Heart right ventricle (tissue), 16 donors: ENCODE data around the gene FAM72C. TPM values are rescaled to one million over a fixed set of nuclear protein-coding genes. Genes with fewer than 3 reads are reported as not detected.
A peak's percentile ranks its signal among the peaks of the same experiment; 100 is the strongest.
"Not testable (repeated sequence)": the region's sequence is repeated elsewhere in the genome, so short reads cannot be mapped to it uniquely, and the experiment has no call there.

Experiments used
- ATAC-seq, 8 donors: fragments of 200-7000 bp; cut with Tn5 transposase; one replicate each; pipeline ENCODE4 v1.9.1; 2020; ENCODE audit warnings: mild to moderate bottlenecking in 8 of 8, moderate library complexity in 8 of 8, moderate number of reproducible peaks in 1 of 8
- DNase-seq, 2 donors: peaks; one replicate each; pipeline ENCODE4 v3.0.0-alpha.2; 2020
- H3K27ac ChIP-seq, 10 donors: fragments of 200-600 bp; sonication (generic) in 2 of 10; one replicate each; pipeline versions ENCODE4 v1.5.0 to v1.8.0; 2020 to 2022; ENCODE audit warnings: mild to moderate bottlenecking in 3 of 10
- H3K27me3 ChIP-seq, 7 donors: fragments of 200-600 bp; one replicate each; pipeline ENCODE4 v1.8.0; 2021 to 2022; ENCODE audit warnings: mild to moderate bottlenecking in 2 of 7
- H3K36me3 ChIP-seq, 9 donors: fragments of 200-600 bp; sonication (generic) in 1 of 9; one replicate each; pipeline versions ENCODE4 v1.5.0 to v1.8.0; 2020 to 2022; ENCODE audit warnings: mild to moderate bottlenecking in 2 of 9
- H3K4me1 ChIP-seq, 9 donors: fragments of 200-600 bp; sonication (generic) in 1 of 9; one replicate each; pipeline versions ENCODE4 v1.5.0 to v1.8.0; 2020 to 2022; ENCODE audit warnings: mild to moderate bottlenecking in 4 of 9
- H3K4me3 ChIP-seq, 10 donors: fragments of 200-600 bp; sonication (generic) in 2 of 10; one replicate each; pipeline versions ENCODE4 v1.5.0 to v1.8.0; 2020 to 2022; ENCODE audit warnings: mild to moderate bottlenecking in 7 of 10, moderate library complexity in 2 of 10
- H3K9me3 ChIP-seq, 11 donors: fragments of 200-600 bp in 10 of 11; sonication (generic) in 2 of 11; one replicate each; pipeline versions ENCODE4 v1.5.0 to v1.8.0; 2013 to 2022; ENCODE audit warnings: mild to moderate bottlenecking in 2 of 11, control low read depth in 1 of 11, moderate library complexity in 1 of 11
- WGBS, 2 donors: extraction: QIAGEN DNeasy Blood & Tissue Kit; methylation state at CpG; one replicate each; pipeline ENCODE4 v1.1.7; 2013; ENCODE audit warnings: inconsistent platforms in 1 of 2; 5-methylcytosine and 5-hydroxymethylcytosine counted together
- intact Hi-C, 10 donors: fragments of 100-400 bp; cut with DNase I; formaldehyde crosslinking; loops; one replicate each; pipeline versions ENCODE4 v1.11.1 to v1.14.2; 2022
- long read RNA-seq, 3 donors: library from polyadenylated mRNA; unstranded; transcript quantifications; one replicate each; pipeline ENCODE4 v2.0.0, GENCODE V29; 2020 to 2021
- polyA plus RNA-seq, 2 donors: library from polyadenylated mRNA; stranded (reverse); fragments of 200-250 nt; gene quantifications; one replicate each; pipeline ENCODE4 v1.2.3, GENCODE V29; 2013
- total RNA-seq, 10 donors: library from RNA; stranded (reverse); fragmentation: NEBNext Ultra II Directional in 3 of 10; extraction: Animal tissue kit (Norgen Biotek cat#: 25700) in 3 of 10; gene quantifications; one replicate each; pipeline versions ENCODE4 v1.2.1 to v1.2.4, GENCODE V29; 2021 to 2023
- donor health status: Arrhythmogenic right ventricular cardiomyopathy.
- donor health status: ischemic (EF 13 %, LVEDD 7.1; RV severe dilation, severe dysfunction).
- donor health status: healthy with polysubstance abuse.
- donor health status: DM: no; HTN: yes; CAD: no.
- donor health status: DM: no; HTN: no; CAD: no.
- donor health status: ischemic (EF 25% LVEDD 6.9; RV normal size, moderate dysfunction).
- donor health status: ischemic (EF 25% LVEDD 5.7; RV mildly dilated, moderate dysfunction).
- donor health status: healthy.
- donor health status: DM: yes; HTN: yes; CAD: no.
- donor health status: Ischemic cardiomyopathy.
- donor health status: ischemic (EF 35%, LVEDD 5.7; RV mildly dilated, moderate dysfunction).
- donor health status: nonischemic (EF 11% LVEDD 7.7; RV severe dilation, severe dysfunction).
- donor health status: DM: yes; HTN: yes; CAD: no.
- donor health status: PGD.
- donor health status: ischemic (EF 29% LVEDD 5.4; RV normal size, mild dysfunction).
- donor health status: nonischemic (EF 23%, LVEDD 6.1; RV moderate dilation, normal function).

FAM72C gene
- total RNA-seq (under 1 TPM in 4 of 10 donors, not detected in 6; 0.15 to 0.37 (median 0.23) TPM), polyA plus RNA-seq (not detected)
- long read RNA-seq, donor 1, result 0 reads
- long read RNA-seq, donor 2, partial matches to known transcripts, result 0 of 1 reads
- long read RNA-seq, donor 2, other reads (novel, unspliced or antisense), result 1 of 1 reads
- long read RNA-seq, donor 3, result 0 reads

DNA sequence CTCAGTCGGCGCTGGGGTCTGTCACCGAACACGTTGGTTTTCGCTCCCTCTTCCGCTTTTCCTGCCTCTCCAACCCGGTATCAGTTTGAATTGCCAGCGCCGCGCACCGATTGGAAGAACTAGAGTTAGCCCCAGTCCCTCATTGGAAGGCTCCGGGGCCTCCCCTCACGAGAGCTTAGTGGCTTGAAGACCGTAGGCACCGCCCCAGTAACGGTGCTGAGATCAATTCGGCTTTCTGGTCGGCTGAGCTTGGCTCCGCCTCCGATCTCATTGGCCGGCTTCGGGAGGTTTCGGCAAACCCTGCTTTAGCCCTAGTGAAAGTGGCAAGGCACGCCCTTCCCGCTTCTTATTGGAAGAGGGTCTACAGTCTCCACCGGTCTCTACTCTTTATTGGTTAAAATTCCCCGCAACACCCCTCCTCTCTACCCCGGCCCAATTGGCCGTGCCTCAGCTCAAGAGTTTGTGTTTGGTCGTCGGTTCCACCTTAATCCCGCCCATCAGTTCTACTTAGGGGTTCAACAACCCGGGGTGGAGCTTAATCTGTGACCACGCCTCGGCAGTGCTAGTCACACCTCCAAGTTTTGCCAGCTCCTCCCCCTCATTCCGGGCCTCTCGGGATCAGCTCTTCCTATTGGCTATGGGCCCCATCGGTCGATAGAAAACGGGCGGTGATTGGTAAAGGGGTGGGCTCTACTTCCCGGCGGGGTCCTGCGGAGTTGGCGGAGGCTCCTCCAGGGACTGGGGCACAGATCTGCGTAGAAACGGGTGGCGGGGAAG lies at the start of gene FAM72C:
FAM72C (minus strand) TSS at position 63 of the 777 bp plus-strand sequence. CDS start 845 bp downstream, outside the sequence.
- H3K4me1 ChIP-seq, H3K4me3 ChIP-seq, DNase-seq, H3K27ac ChIP-seq, H3K27me3 ChIP-seq, intact Hi-C loops, H3K36me3 ChIP-seq, H3K9me3 ChIP-seq: not testable (repeated sequence)
- ATAC-seq, result peak; percentile 86 to 96 (median 90)
- WGBS, 2 donors, result no CpG with 5 or more reads among the region's 48 CpGs

DNA sequence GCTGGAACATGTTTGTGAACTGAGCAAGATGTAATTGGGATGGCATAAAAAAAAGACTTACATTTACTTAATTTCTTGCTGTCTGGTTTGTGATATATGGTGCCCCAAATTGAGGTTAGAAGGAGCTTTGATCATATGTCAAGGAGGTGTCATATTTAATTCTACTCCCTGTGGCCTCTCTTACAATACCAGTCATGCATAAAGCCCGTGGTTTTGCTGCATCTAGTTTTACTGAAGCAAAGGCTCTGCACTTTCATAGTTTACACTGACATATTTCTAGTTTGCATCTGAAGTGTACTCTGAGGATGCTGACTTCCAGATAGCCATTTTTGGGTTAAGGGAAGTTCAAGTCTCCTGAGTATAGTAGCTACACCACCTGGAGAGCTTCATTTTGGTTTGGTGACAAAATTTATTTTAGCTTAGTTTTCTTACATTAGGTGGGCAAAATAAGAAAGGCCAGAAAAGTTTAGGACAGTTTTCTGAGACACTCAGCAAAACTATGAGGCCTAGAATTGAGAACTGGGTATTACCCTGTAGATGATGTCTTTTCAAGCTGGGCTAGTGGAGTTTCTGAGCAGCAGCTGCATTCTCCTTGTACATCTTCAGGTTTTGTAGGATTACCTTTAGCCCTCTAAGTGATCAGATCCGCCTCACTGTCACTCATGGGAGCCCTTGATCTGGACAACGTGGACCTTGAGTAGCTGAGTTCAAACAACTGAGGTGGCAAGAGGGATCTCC lies 48.4 kb upstream of the FAM72C start:
- H3K4me1 ChIP-seq, H3K27me3 ChIP-seq, H3K4me3 ChIP-seq, intact Hi-C loops, H3K36me3 ChIP-seq, DNase-seq, H3K27ac ChIP-seq, H3K9me3 ChIP-seq, ATAC-seq: not testable (repeated sequence)
- no CpG with 5 or more reads among the region's 3 CpGs for WGBS, 2 donors

DNA sequence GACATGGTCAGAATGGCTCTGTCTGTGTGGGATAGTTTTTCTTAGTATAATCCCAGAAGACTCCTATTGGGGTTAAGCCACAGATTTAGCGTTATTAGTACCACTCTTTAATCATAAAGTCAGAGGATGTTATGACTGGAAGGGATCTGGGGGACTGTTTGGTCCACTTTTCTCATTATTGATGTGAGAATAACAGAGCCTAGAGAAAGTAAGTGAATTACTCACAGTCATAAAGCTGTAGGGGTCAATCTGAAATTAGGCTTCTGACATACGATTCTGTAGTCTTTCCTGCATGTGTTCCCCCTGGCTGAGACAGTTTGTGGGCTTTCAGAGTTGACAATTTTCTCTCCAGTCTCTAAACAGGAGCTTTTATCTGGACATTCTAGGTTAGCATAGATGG lies 47.3 kb upstream of the FAM72C start:
- ATAC-seq, H3K36me3 ChIP-seq, DNase-seq, intact Hi-C loops, H3K4me1 ChIP-seq, H3K4me3 ChIP-seq, H3K27ac ChIP-seq, H3K27me3 ChIP-seq, H3K9me3 ChIP-seq: not testable (repeated sequence)
- WGBS, 2 donors, result no CpG with 5 or more reads among the region's 2 CpGs

DNA sequence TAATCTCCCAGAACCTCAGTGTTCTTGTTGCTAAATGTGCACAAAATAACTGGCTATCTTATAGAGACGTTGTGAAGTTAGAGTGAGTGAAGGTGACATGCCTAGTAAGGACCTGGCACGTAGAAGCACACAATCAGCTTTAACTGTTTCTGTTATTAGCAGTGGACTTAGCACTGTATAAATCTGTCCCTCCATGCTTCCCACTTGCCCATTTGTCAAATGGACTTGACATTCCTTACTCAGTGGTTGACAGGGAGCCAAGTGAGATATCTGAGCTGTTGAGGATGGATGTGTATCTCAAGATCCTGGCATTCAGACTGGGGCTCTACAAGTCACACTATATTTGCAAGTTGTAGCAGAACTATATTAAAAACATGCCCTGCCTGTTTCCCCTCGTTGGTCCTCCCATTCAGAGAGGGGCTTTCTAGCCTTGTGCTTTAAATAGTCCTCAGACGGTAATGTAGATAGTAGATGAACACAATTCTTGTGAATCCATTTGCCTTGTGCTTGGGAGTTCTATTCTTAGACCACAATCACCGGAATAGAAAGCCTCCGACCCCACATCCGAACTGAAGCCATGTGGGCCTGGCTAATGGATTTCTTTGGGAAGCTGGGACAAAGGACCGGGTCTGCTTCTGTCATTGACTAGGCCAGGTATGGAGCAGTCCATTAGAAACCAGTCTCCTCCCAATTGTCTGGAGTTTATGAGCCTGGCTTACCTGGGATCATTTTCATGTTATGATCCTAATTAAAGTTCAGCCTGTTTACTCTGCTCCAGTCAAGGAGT lies 43.6 kb upstream of the FAM72C start:
- H3K4me1 ChIP-seq, H3K27me3 ChIP-seq, intact Hi-C loops, H3K36me3 ChIP-seq, H3K9me3 ChIP-seq, H3K27ac ChIP-seq, DNase-seq, H3K4me3 ChIP-seq: not testable (repeated sequence)
- 14 to 21% methylated on average over 2 to 3 of the region's 8 CpGs for WGBS, 2 donors
- ATAC-seq, result peak; percentile 68 to 92 (median 79)

DNA sequence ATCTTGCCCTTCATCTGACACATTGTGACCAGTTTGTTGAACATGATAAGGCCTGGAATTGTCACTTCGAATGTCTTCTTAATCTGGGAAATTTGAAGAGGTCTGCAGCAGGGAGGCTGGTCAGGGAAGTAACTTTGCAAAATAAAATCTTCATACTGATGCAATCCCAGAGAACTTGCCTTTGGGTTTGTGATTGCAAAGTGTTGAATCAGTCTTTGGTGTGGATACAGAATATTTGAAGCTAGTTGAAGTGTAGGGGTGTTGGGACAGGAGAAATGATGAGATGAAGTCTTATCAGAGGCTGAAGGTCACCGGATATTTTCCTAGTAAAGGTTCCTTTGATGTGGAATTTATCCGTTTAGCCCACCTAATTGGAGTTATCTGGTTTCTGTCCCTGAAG lies 42.7 kb upstream of the FAM72C start:
- no CpG with 5 or more reads among the region's 3 CpGs for WGBS, 2 donors
- intact Hi-C loops, ATAC-seq, H3K4me3 ChIP-seq, H3K9me3 ChIP-seq, H3K27ac ChIP-seq, DNase-seq, H3K36me3 ChIP-seq, H3K4me1 ChIP-seq, H3K27me3 ChIP-seq: not testable (repeated sequence)

DNA sequence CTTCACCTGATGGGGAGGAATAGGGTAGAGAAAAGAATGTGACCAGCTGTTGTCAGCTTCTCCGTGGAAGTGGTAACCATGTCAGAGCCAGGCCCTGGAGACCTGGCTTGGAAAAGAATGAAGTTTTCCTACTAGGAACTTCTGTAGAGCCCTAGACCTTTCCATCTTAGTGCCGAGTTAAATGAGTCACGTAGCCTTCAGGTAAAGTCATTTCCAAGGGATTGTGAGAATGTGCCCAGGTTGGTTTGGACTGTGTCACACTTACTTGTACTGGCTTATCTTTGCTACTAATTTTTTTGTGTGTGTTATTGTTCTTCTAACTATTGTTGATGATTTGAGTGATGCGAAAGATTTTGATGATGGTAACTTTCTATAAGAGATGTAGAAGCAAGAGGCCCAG lies 42.3 kb upstream of the FAM72C start:
- H3K4me3 ChIP-seq, H3K27me3 ChIP-seq, DNase-seq, ATAC-seq, intact Hi-C loops, H3K27ac ChIP-seq, H3K9me3 ChIP-seq, H3K4me1 ChIP-seq, H3K36me3 ChIP-seq: not testable (repeated sequence)
- WGBS, 2 donors, result no CpG with 5 or more reads among the region's 4 CpGs

DNA sequence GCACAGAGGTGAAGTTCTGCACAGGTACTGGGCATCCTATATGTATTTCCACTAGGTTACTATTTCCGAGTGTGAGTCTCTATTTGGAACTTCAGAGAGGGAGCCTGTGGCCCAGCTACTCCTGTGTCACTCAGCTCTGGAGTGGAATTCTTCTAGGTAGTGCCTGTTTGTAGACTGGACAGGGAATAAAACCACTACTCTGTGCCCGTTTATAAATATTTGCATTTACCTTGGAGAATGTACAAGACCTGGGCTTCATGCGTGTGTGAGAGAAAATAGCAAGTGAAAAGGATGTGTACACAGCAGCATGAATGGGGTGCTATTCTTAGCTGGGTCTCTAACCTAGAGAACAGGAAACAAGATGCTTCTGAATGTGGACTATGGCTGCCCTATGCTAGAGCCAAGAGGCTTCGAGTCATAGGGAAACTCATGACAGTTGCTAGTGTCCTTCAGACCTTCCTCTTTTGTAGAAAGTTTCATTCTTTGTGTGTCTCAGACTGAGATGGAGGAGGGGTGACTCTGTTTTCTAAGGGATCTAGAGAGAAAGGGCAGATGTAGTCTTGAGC lies 40.5 kb upstream of the FAM72C start:
- H3K27ac ChIP-seq, intact Hi-C loops, DNase-seq, H3K36me3 ChIP-seq, H3K4me1 ChIP-seq, H3K9me3 ChIP-seq, H3K4me3 ChIP-seq, H3K27me3 ChIP-seq: not testable (repeated sequence)
- peak; percentile 17 to 85 (median 72) for ATAC-seq
- no CpG with 5 or more reads among the region's 4 CpGs for WGBS, 2 donors

DNA sequence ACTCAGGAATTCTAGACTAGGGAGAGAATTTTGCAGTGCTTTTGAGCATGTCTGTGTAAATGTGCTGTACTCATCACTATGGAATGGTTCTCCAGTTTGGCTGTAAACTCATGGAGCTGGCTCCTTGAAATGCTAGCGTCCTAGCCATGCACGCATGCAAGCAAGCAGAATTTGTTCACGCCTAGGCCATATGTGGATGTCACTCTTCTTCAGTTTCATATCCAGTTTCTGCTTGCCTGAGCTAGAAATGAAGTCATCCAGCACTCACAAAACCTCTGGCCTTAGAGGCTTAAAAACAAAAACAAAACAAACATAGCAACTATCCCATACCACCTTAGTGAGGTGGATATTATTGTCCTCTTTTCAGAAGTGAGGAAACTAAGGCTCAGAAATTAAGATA lies 37.6 kb upstream of the FAM72C start:
- H3K27me3 ChIP-seq, DNase-seq, H3K27ac ChIP-seq, H3K9me3 ChIP-seq, H3K36me3 ChIP-seq, H3K4me1 ChIP-seq, intact Hi-C loops, H3K4me3 ChIP-seq: not testable (repeated sequence)
- no CpG with 5 or more reads among the region's 3 CpGs for WGBS, 2 donors
- peak in 3 of 8 donors; percentile 33 to 67 (median 37) for ATAC-seq

DNA sequence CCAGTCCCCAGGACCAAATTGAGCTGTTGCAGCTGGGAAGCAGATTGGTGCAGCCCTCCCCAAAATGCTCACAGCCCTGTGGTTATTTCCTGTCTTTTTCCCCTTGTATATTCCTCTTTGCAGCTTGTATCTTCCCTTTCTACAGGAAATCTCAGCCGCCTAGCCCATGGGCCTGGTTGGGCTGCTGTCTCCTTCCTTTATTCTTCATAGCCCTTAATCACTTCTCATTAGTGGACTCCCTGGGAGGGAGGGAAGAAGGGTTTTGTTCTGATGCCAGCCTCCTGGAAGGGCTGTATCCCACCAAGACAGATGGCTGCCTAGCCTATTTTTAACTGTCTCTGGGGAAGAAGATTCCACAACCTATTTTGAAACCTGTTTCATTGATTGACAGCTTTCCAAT lies 32.5 kb upstream of the FAM72C start:
- DNase-seq, ATAC-seq, H3K27me3 ChIP-seq, H3K36me3 ChIP-seq, intact Hi-C loops, H3K4me1 ChIP-seq, H3K4me3 ChIP-seq, H3K27ac ChIP-seq, H3K9me3 ChIP-seq: not testable (repeated sequence)
- no CpG with 5 or more reads among the region's 1 CpG for WGBS, 2 donors

DNA sequence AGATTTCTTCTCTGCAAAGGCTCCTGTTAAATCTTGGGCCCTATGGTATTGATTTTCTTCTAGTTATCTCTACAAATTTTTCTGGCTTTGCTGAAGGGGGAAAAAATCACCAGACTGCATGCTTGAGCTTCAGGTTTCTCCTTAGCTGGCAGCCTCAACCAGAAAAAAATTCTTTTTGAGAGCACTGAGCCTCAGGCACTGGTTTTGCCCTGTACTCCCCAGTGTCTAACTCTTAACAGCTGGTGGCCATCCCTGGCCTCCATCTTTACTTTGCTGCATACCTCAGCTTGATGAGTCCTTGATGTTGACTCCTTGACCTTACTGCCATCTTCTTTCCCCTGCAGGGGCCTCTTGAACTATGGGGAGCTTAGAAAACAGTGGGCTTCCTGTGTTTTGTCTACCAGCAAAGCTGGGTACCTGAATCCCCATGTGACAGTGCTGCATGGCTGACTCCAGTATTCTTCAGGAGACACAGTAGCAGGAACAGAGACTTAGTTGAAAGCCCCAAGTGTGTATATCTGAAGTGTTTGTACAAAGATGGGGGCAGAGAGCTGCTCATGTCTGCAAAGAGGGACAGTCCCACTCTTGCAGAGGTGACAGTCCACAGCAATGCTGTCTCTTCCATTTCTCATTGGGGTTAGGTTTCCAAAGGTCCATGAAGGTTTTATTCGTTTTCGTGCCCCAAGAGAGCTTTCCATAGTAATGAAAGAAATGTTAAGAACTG lies 31.7 kb upstream of the FAM72C start:
- H3K27me3 ChIP-seq, H3K9me3 ChIP-seq, H3K36me3 ChIP-seq, H3K4me3 ChIP-seq, H3K4me1 ChIP-seq, H3K27ac ChIP-seq, DNase-seq, intact Hi-C loops, ATAC-seq: not testable (repeated sequence)
- no CpG with 5 or more reads among the region's 2 CpGs for WGBS, 2 donors
